H1 (cell line): ENCODE results near the gene EPB41L2.
A peak's percentile ranks its signal among the peaks of the same experiment; 100 is the strongest.

Experiments used
- BRCA1 ChIP-seq: IDR thresholded peaks from 2 replicates; pipeline ENCODE4 v1.6.1; 2012; ENCODE audit warnings: low read depth, low read length, improper control_type of control experiment
- CHD1 ChIP-seq: IDR thresholded peaks from 2 replicates; pipeline ENCODE4 v1.6.1; 2012; ENCODE audit warnings: low read depth, low read length, improper control_type of control experiment
- CTCF ChIP-seq, 3 experiments: IDR thresholded peaks; 1 replicate in 2 of 3; 2 replicates in 1 of 3; pipeline versions ENCODE4 v1.5.1 to v1.6.1; 2011; ENCODE audit warnings: low read length in 3 of 3, mild to moderate bottlenecking in 3 of 3, inconsistent platforms in 2 of 3, low read depth in 1 of 3, moderate library complexity in 1 of 3; ENCODE audit not compliant: insufficient read depth in 1 of 3; ENCODE audit errors: control extremely low read depth in 1 of 3
- E2F6 ChIP-seq: IDR thresholded peaks from 2 replicates; pipeline ENCODE4 v1.6.1; 2012; ENCODE audit warnings: inconsistent platforms
- EGR1 ChIP-seq: IDR thresholded peaks from 2 replicates; pipeline ENCODE4 v1.6.1; 2011; ENCODE audit warnings: low read depth, low read length, borderline replicate concordance
- EP300 ChIP-seq, 2 experiments: IDR thresholded peaks; 1 replicate in 1 of 2; 2 replicates in 1 of 2; pipeline ENCODE4 v1.6.1; 2011 to 2012; ENCODE audit warnings: low read depth in 2 of 2, low read length in 2 of 2, mild to moderate bottlenecking in 2 of 2, borderline replicate concordance in 1 of 2, inconsistent platforms in 1 of 2, moderate library complexity in 1 of 2
- HDAC2 ChIP-seq, 2 experiments: fragments of 300-600 bp in 1 of 2; sonication (generic) in 1 of 2; IDR thresholded peaks; 2 replicates each; pipeline ENCODE4 v1.6.1; 2011 to 2012; ENCODE audit warnings: low read depth in 2 of 2, low read length in 2 of 2, mild to moderate bottlenecking in 2 of 2, moderate library complexity in 2 of 2, borderline replicate concordance in 1 of 2, inconsistent platforms in 1 of 2
- KDM1A ChIP-seq: fragments of 200-600, 300-600 bp; sonication (generic); IDR thresholded peaks from 2 replicates; pipeline ENCODE4 v1.7.1; 2016; ENCODE audit warnings: mild to moderate bottlenecking, low read length, borderline replicate concordance
- KDM4A ChIP-seq: IDR thresholded peaks from one replicate; pipeline ENCODE4 v1.7.1; 2012; ENCODE audit warnings: low read depth, mild to moderate bottlenecking, moderate library complexity, low read length, inconsistent platforms; ENCODE audit not compliant: severe bottlenecking
- POLR2A ChIP-seq, 2 experiments: IDR thresholded peaks; 1 replicate in 1 of 2; 2 replicates in 1 of 2; pipeline ENCODE4 v1.6.1; 2011; ENCODE audit warnings: low read depth in 2 of 2, low read length in 2 of 2, mild to moderate bottlenecking in 2 of 2; ENCODE audit errors: control extremely low read depth in 1 of 2

GRCh38 chr6:130885392-130886192 is 177.5 kb downstream of the EPB41L2 start:
- no peak for TF ChIP-seq KDM1A
- peak in 2 of 3 experiments; percentile 83 to 86; a peak in 3 of 4 replicates for TF ChIP-seq CTCF (IDR thresholded peaks at IDR 0.05; ENCODE audit: control extremely low read depth in 1 of 3, insufficient read depth in 1 of 3, low read depth in 1 of 3, low read length in 3 of 3)
- no peak for TF ChIP-seq E2F6
- no peak for TF ChIP-seq BRCA1
- no peak for TF ChIP-seq POLR2A (IDR thresholded peaks at IDR 0.05; ENCODE audit: control extremely low read depth in 1 of 2, low read depth in 2 of 2, low read length in 2 of 2)
- TF ChIP-seq EGR1, result no peak
- no peak for TF ChIP-seq KDM4A
- no peak for TF ChIP-seq HDAC2 (IDR thresholded peaks at IDR 0.05; ENCODE audit: borderline replicate concordance in 1 of 2, low read depth in 2 of 2, low read length in 2 of 2)
- TF ChIP-seq EP300 (IDR thresholded peaks at IDR 0.05; ENCODE audit: borderline replicate concordance in 1 of 2, low read depth in 2 of 2, low read length in 2 of 2), result no peak
- no peak for TF ChIP-seq CHD1
